HPDE6-E6E7 (cell line): Measurements from ENCODE around the gene NTSR1.

Experiments used
- DNase-seq: peaks from one replicate; pipeline ENCODE4 v3.0.0; 2011; ENCODE audit warnings: missing footprints; ENCODE audit errors: extremely low spot score

Gene NTSR1

DNA sequence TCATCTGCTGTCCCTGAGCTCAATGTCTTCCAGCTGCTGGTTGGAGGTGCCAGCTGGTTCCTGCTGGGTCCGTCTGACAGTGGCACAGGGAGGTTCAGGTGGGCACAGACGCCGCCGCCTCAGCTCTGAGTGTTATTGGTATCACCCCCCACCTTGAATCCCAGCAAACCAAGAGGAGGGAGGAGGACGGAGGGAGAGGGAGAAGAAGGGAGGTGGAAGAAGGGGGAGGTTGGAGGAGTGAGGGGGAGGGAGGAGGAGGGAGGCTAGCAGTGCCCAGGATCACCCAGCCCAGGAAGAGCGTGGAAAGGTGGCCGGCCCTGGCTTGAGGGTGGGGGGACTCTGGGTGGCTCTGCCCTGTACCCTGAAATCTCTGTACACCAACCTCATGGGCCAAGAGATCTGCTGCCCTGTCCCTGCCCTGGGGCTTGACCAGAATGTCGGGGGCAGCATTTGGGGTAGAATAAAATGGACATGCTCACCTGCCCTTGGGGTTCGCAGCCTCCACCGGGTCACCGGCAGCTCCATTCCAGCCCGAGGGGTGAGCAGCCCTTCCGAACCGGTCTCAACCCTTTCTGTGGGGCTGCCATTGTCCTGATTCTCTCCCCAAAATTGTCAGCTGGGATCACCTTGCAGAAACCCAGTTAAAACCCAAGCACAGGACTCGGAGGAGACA is 17.1 kb downstream of the NTSR1 start:
- DNase-seq, result no peak

- no peak for DNase-seq
Measured at GRCh38 chr20:62726276-62726675, 17.6 kb downstream of the NTSR1 start.

DNA sequence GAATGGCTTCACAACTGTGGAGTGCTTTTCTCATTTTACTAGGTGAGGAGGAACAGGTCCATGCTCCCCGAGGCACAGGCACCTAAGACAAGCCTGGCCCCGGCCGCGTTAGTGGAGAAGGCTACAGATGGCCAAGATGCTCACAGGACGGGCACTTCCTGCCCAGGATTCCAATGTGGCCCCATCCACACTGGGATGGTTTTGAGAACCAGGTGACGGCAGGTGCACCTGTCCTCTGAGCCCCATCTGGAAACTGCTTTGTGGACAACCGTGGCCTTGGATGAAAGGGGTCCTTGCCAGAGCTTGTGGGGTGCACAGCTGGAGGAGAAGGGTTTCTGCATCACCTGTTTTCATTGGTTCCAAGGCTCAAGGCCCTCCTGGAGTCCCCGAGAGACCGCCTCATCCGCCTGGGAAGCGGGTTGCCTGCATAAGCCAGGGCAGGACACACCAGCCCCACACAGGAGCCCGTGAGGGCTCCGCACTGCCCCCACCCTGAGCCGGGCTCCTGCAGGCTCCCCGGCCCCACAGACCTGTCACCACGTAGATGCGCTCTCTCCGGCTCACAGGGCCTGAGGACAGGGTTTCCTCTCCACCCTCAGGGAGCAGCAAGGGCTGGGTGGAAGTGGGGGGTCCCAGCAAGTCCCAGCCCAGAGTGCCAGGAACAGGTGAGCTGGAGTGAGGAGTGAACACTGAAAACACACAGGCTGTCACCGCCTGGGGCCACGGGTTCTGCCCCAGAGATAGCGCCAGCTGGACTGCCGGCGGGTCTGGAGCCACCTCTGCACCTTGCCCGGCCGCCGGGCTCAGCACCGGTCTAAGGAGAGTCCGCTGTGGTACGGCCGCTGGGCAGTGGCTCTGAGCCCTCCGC is 18.3 kb downstream of the NTSR1 start:
- no peak for DNase-seq

GRCh38 chr20:62727584-62728027 is 19.0 kb downstream of the NTSR1 start:
- no peak for DNase-seq

- DNase-seq, result no peak
Measured at GRCh38 chr20:62728028-62728780, 19.6 kb downstream of the NTSR1 start.

DNA sequence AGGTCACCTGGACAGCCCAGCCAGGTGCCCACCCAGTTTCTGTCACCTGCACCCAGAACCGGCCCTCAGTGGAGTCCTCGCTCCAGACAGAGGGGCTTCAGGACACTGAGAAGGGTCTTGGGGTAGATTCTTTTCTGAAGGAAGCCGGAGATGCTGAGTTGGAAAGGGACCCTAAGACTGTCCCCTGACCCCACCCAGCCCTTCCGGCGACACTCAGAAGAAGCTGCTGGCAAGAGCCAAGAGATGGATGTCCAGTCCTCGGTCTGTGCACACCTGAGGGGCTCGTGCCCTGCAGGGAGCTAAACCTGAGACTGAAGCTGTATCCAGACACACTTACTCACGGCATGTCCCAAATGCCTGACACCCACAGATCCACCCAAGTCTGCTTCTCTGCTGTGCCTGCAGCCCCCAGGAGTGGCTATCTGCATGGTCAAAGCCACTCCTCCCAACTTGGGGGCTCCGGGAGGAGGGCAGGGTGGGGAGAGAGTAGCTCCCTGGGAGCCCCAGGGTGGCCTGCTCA is 20.2 kb downstream of the NTSR1 start:
- DNase-seq, result no peak

DNA sequence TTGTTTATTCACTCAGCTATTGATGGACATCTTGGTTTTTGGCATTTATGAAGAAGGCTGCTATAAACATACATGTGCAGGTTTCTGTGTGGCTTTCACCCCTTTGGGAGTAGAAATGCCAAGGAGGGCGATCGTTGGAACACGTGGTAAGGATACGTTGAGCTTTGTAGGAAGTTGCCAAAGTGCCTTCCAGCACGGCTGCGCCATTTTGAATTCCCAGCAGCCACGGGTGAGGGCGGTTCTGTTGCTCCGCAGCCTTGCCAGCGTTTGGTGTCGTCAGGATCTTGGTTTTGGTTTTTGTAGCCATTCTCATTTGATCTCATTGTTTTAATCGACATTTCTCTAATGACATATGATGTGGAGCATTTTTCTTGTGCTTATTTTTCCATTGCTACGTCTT is 21.8 kb downstream of the NTSR1 start:
- DNase-seq, result no peak

GRCh38 chr20:62732031-62732760 is 23.6 kb downstream of the NTSR1 start:
- no peak for DNase-seq

- DNase-seq, result no peak
Measured at GRCh38 chr20:62732842-62733525, 24.3 kb downstream of the NTSR1 start.

GRCh38 chr20:62733526-62733842 is 24.8 kb downstream of the NTSR1 start:
- no peak for DNase-seq

DNA sequence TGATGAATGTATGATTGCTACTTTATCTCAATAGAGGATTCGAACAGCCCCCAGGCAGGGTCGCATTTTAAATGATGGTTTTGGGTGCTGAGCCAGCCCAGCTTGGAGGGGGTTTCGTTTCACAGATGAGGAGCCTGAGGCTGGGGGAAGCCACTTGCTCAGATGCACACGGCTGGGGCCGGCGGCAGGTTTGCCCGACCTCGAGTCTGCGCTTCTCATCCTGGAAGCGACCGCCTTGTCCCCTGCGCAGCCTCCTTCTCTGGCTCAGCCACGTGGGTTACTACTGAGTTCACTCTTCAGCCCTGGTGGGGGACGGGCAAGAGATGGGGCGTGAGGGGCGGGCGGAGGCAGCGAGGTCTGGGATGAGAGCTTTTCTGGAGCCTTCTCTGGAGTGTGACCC is 25.3 kb downstream of the NTSR1 start:
- no peak for DNase-seq

- DNase-seq, result no peak
Measured at GRCh38 chr20:62734326-62734725, 25.7 kb downstream of the NTSR1 start.

DNA sequence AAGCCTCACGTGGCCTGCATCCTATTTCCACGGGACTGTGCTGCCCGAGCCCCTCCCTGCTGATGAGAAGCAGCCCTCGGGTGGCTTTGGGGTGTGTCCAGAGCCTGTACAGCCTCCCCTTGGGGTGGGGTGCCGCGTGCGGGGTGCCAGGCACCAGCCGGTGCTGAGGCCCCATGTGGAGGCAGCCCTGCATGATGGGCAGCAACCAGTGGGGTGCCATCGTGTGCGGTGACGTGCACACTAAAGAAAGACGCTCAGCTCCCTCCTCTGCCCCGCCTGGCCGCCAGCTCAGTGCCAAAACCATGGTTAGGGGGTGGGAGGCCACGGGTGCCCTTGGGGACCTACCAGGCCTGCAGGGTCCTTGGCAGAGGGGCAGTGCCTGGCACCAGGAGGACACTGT is 26.2 kb downstream of the NTSR1 start:
- DNase-seq, result no peak

DNA sequence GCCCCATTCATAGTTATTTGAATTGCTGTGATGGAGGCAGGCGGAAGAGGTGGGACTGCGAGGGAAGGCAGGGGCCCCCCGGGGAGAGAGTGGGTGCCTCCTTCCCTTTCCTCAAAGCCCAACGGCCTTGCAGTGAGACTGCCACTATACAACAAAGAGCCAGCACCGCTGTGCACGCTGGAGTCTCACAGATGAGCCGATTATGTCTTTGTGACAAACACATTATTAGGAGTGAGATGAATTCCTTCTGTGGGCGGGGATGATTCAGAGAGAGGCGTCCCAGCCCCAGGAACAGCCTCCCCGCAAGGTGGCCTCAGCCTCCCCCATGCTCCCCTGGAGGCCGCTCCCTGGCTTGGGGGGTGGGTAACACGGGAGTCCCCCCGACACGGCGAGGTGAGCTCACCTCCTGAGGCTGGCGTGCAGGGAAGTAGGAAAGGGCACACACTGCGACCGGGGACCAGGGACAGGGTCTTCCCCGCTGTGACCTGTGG is 26.7 kb downstream of the NTSR1 start:
- no peak for DNase-seq

- DNase-seq, result no peak
Measured at GRCh38 chr20:62736026-62736406, 27.4 kb downstream of the NTSR1 start.

DNA sequence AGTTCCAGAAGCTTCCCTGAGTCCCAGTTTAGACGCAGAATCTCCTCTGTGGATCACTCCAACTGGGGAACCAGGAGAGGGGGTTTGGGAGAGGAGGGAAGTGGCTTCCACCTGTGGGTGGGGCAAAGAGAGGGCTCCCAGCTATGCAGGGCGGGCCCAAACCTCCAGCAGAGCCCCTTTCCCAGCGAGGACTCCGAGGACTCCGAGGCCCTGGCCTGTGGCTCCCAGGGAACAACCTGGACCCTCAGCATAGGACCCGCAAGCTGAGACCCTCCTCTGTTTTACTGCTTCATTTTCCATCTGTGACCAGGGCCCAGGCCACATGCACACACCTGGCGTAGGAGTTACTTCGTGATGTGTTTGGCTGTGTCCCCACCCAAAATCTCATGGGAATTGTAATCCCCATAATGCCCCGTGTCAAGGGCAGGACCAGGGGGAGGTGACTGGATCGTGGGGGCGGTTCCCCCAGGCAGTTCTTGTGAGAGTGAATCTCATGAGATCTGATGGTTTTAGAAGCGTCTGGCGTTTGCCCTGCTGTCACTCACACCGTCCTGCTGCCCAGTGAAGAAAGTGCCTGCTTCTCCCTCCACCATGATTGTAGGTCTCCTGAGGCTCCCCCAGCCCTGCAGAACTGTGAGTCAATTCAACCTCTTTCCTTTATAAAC is 27.9 kb downstream of the NTSR1 start:
- DNase-seq, result no peak

DNA sequence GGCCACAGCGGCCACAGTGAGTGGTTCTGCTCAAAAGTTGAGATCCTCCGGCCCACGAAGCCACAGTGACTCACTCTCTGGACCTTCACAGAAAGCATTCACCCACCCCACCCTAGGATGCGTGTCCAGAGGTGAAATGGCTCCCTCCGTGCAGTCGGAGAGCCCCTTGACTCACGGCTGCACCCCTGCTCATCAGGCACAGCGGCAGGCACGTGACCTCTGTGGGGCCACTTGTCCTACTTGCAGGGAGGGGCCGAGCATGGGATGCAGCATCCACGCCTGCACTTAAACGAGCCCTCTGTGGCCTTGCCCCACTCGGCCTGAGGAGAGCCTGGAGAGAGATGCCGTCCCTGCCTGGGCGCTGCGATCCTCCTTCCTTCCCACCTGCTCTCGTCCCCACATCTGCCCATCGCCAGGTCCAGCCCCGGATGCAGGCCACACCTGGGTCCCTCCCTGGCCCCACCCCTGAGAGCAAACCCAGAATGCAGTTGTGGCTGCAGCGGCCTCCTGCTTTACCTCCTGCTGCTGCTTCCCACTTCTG is 28.7 kb downstream of the NTSR1 start:
- no peak for DNase-seq

DNA sequence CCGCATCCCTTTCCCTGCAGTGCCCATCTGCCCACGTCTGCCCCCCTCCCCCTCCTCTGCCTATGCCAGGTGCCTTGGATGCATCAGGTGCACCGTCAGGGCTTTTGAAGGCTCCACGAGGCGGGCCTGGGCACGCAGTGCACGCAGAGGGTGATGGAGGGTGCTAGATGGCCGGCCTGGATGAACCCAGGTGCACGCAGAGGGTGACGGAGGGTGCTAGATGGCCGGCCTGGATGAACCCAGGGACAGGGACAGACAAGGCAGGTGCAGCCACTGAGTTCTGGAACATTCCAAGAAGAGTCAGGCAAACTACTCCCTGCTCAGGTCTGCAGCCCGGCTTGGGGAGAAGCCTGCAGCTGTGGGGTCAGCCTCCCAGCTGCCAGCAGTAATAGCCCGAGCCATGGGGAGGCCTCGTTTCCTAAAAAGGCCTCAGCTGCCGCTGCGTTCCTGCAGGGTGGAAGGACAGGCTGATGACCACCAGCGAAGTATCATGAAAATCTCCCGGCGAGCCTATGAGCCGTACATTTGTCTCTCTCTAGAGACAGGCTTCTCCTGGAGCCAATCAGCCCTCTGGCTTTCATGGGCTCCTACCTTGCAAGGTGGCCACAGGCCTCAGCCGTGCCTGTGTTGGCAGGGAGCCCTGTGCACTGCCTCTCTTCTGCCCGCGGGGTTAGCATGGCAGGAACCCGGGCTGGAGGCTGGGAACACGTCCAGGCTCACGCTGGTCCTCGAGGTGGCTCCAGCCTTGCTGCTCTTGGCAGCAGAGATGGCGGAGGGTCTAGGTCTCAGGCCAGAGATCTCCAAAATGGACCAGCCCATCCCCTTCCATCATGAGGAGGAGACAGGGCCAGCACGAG is 29.6 kb downstream of the NTSR1 start:
- DNase-seq, result no peak

- DNase-seq, result no peak
Measured at GRCh38 chr20:62739067-62739466, 30.4 kb downstream of the NTSR1 start.
